Tibial nerve (tissue), 4 donors: ENCODE results near the gene BTBD9.
"Not testable (repeated sequence)": the region's sequence is repeated elsewhere in the genome, so short reads cannot be mapped to it uniquely, and the experiment has no call there.

ENCODE experiments used
- EP300 ChIP-seq, 2 donors: sonication (generic); formaldehyde crosslinking; IDR thresholded peaks; one replicate each; pipeline ENCODE4 v1.6.1; 2017; ENCODE audit warnings: antibody characterized with exemption in 2 of 2, mild to moderate bottlenecking in 1 of 2
- POLR2A ChIP-seq, 2 donors: fragments of 450-650 bp; IDR thresholded peaks; one replicate each; pipeline ENCODE4 v1.6.1; 2017; ENCODE audit warnings: antibody characterized with exemption in 2 of 2, mild to moderate bottlenecking in 2 of 2, moderate library complexity in 2 of 2
- TF ChIP-seq, protein P1 (sequence below), 5 experiments: fragments of 200-600 bp in 3 of 5; fragments of 450-650 bp in 2 of 5; sonication (generic) in 3 of 5; IDR thresholded peaks; one replicate each; pipeline ENCODE4 v1.5.1; 2016 to 2019; ENCODE audit warnings: antibody characterized with exemption in 5 of 5, mild to moderate bottlenecking in 3 of 5, moderate library complexity in 2 of 5

DNA sequence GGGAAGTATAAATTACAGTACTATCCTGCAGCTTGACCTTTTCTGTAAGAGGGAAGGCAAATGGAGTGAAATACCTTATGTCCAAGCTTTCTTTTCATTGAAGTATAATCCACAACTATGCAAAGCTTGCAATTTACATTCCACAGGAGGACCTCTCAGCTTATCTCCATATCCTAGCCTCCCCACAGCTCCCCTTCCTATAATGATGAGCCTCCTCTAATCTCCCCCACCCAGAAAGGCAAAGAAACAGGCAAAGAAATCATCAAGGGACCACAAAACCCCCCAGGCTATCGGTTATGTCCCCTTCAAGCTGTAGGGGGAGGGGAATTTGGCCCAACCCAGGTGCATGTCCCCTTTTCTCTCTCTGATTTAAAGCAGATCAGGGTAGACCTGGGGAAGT, 21.4 kb downstream of the BTBD9 start:
- TF ChIP-seq, protein P1, sequence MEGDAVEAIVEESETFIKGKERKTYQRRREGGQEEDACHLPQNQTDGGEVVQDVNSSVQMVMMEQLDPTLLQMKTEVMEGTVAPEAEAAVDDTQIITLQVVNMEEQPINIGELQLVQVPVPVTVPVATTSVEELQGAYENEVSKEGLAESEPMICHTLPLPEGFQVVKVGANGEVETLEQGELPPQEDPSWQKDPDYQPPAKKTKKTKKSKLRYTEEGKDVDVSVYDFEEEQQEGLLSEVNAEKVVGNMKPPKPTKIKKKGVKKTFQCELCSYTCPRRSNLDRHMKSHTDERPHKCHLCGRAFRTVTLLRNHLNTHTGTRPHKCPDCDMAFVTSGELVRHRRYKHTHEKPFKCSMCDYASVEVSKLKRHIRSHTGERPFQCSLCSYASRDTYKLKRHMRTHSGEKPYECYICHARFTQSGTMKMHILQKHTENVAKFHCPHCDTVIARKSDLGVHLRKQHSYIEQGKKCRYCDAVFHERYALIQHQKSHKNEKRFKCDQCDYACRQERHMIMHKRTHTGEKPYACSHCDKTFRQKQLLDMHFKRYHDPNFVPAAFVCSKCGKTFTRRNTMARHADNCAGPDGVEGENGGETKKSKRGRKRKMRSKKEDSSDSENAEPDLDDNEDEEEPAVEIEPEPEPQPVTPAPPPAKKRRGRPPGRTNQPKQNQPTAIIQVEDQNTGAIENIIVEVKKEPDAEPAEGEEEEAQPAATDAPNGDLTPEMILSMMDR (IDR thresholded peaks at IDR 0.05): not testable (repeated sequence)
- TF ChIP-seq POLR2A, EP300 (IDR thresholded peaks at IDR 0.05): not testable (repeated sequence)
